Measurements from ENCODE around the gene NUAK1.

NUAK1 gene

GRCh38 chr12:106098691-106099200 lies 40.0 kb downstream of the NUAK1 start:
- H3K4me1 ChIP-seq (ENCODE audit: insufficient read depth, low read length), result no peaks in the 10 kb centered on the region
- no peaks in the 10 kb centered on the region for H3K9me3 ChIP-seq (ENCODE audit: low read length)
- no peaks in the 10 kb centered on the region for H3K27me3 ChIP-seq (ENCODE audit: control insufficient read depth in 1 of 2, insufficient read depth in 2 of 2, low read length in 2 of 2)
- no peaks in the 10 kb centered on the region for H3K36me3 ChIP-seq (ENCODE audit: insufficient read depth, low read length)
- no peak overlapping the region for H3K4me3 ChIP-seq (ENCODE audit: low read depth in 1 of 2, low read length in 2 of 2)
- H3K27ac ChIP-seq (ENCODE audit: low read depth, low read length), result no peak overlapping the region
- H3K9ac ChIP-seq (ENCODE audit: low read length), result no peak overlapping the region

GRCh38 chr12:106097011-106097410 lies 41.7 kb downstream of the NUAK1 start:
- H3K27me3 ChIP-seq (ENCODE audit: control insufficient read depth in 1 of 2, insufficient read depth in 2 of 2, low read length in 2 of 2), result no peaks in the 10 kb centered on the region
- H3K27ac ChIP-seq (ENCODE audit: low read depth, low read length), result no peak overlapping the region
- H3K36me3 ChIP-seq (ENCODE audit: insufficient read depth, low read length), result no peaks in the 10 kb centered on the region
- no peak overlapping the region for H3K9ac ChIP-seq (ENCODE audit: low read length)
- no peaks in the 10 kb centered on the region for H3K9me3 ChIP-seq (ENCODE audit: low read length)
- H3K4me3 ChIP-seq (ENCODE audit: low read depth in 1 of 2, low read length in 2 of 2), result no peak overlapping the region
- no peaks in the 10 kb centered on the region for H3K4me1 ChIP-seq (ENCODE audit: insufficient read depth, low read length)

- Histone ChIP-seq H3K36me3 (ENCODE audit: insufficient read depth, low read length) (no peaks in the 10 kb centered on the region), H3K4me3 (ENCODE audit: low read depth in 1 of 2, low read length in 2 of 2) (no peak overlapping the region), H3K27ac (ENCODE audit: low read depth, low read length) (no peak overlapping the region), H3K27me3 (ENCODE audit: control insufficient read depth in 1 of 2, insufficient read depth in 2 of 2, low read length in 2 of 2) (no peaks in the 10 kb centered on the region), H3K4me1 (ENCODE audit: insufficient read depth, low read length) (peaks cover 2% of the 10 kb centered on the region), H3K9me3 (ENCODE audit: low read length) (no peaks in the 10 kb centered on the region), H3K9ac (ENCODE audit: low read length) (no peak overlapping the region)
These were observed 42.4 kb downstream of the NUAK1 start for GRCh38 chr12:106096376-106096775.

- H3K9me3 ChIP-seq (ENCODE audit: low read length), result no peaks in the 10 kb centered on the region
- no peak overlapping the region for H3K9ac ChIP-seq (ENCODE audit: low read length)
- H3K4me3 ChIP-seq (ENCODE audit: low read depth in 1 of 2, low read length in 2 of 2), result no peak overlapping the region
- no peaks in the 10 kb centered on the region for H3K27me3 ChIP-seq (ENCODE audit: control insufficient read depth in 1 of 2, insufficient read depth in 2 of 2, low read length in 2 of 2)
- no peaks in the 10 kb centered on the region for H3K36me3 ChIP-seq (ENCODE audit: insufficient read depth, low read length)
- H3K4me1 ChIP-seq (ENCODE audit: insufficient read depth, low read length), result peaks cover 20% of the 10 kb centered on the region
- no peak overlapping the region for H3K27ac ChIP-seq (ENCODE audit: low read depth, low read length)
These were observed 44.5 kb downstream of the NUAK1 start for GRCh38 chr12:106094304-106094703.

- no peaks in the 10 kb centered on the region for H3K9me3 ChIP-seq (ENCODE audit: low read length)
- peaks cover 21% of the 10 kb centered on the region for H3K4me1 ChIP-seq (ENCODE audit: insufficient read depth, low read length)
- no peaks in the 10 kb centered on the region for H3K27me3 ChIP-seq (ENCODE audit: control insufficient read depth in 1 of 2, insufficient read depth in 2 of 2, low read length in 2 of 2)
- no peak overlapping the region for H3K9ac ChIP-seq (ENCODE audit: low read length)
- no peak overlapping the region for H3K4me3 ChIP-seq (ENCODE audit: low read depth in 1 of 2, low read length in 2 of 2)
- no peak overlapping the region for H3K27ac ChIP-seq (ENCODE audit: low read depth, low read length)
- H3K36me3 ChIP-seq (ENCODE audit: insufficient read depth, low read length), result no peaks in the 10 kb centered on the region
These were observed 45.5 kb downstream of the NUAK1 start for GRCh38 chr12:106093246-106093645.

- no peak overlapping the region for H3K9ac ChIP-seq (ENCODE audit: low read length)
- H3K9me3 ChIP-seq (ENCODE audit: low read length), result no peaks in the 10 kb centered on the region
- H3K4me3 ChIP-seq (ENCODE audit: low read depth in 1 of 2, low read length in 2 of 2), result no peak overlapping the region
- H3K36me3 ChIP-seq (ENCODE audit: insufficient read depth, low read length), result no peaks in the 10 kb centered on the region
- peak overlapping the region; percentile 25 for H3K27ac ChIP-seq (ENCODE audit: low read depth, low read length)
- no peaks in the 10 kb centered on the region for H3K27me3 ChIP-seq (ENCODE audit: control insufficient read depth in 1 of 2, insufficient read depth in 2 of 2, low read length in 2 of 2)
- H3K4me1 ChIP-seq (ENCODE audit: insufficient read depth, low read length), result peaks cover 21% of the 10 kb centered on the region
These were observed 47.3 kb downstream of the NUAK1 start for GRCh38 chr12:106091446-106091820.

GRCh38 chr12:106090591-106091445 lies 47.9 kb downstream of the NUAK1 start:
- H3K9ac ChIP-seq (ENCODE audit: low read length), result no peak overlapping the region
- peaks cover 21% of the 10 kb centered on the region for H3K4me1 ChIP-seq (ENCODE audit: insufficient read depth, low read length)
- no peaks in the 10 kb centered on the region for H3K27me3 ChIP-seq (ENCODE audit: control insufficient read depth in 1 of 2, insufficient read depth in 2 of 2, low read length in 2 of 2)
- no peaks in the 10 kb centered on the region for H3K36me3 ChIP-seq (ENCODE audit: insufficient read depth, low read length)
- peak overlapping the region; percentile 37 for H3K27ac ChIP-seq (ENCODE audit: low read depth, low read length)
- H3K9me3 ChIP-seq (ENCODE audit: low read length), result no peaks in the 10 kb centered on the region
- no peak overlapping the region for H3K4me3 ChIP-seq (ENCODE audit: low read depth in 1 of 2, low read length in 2 of 2)

GRCh38 chr12:106089935-106090334 lies 48.8 kb downstream of the NUAK1 start:
- H3K4me3 ChIP-seq (ENCODE audit: low read depth in 1 of 2, low read length in 2 of 2), result no peak overlapping the region
- H3K27me3 ChIP-seq (ENCODE audit: control insufficient read depth in 1 of 2, insufficient read depth in 2 of 2, low read length in 2 of 2), result no peaks in the 10 kb centered on the region
- no peaks in the 10 kb centered on the region for H3K36me3 ChIP-seq (ENCODE audit: insufficient read depth, low read length)
- H3K4me1 ChIP-seq (ENCODE audit: insufficient read depth, low read length), result peaks cover 21% of the 10 kb centered on the region
- no peak overlapping the region for H3K27ac ChIP-seq (ENCODE audit: low read depth, low read length)
- no peaks in the 10 kb centered on the region for H3K9me3 ChIP-seq (ENCODE audit: low read length)
- no peak overlapping the region for H3K9ac ChIP-seq (ENCODE audit: low read length)

GRCh38 chr12:106088811-106089485 lies 49.8 kb downstream of the NUAK1 start:
- H3K9ac ChIP-seq (ENCODE audit: low read length), result no peak overlapping the region
- no peaks in the 10 kb centered on the region for H3K27me3 ChIP-seq (ENCODE audit: control insufficient read depth in 1 of 2, insufficient read depth in 2 of 2, low read length in 2 of 2)
- H3K27ac ChIP-seq (ENCODE audit: low read depth, low read length), result no peak overlapping the region
- H3K4me3 ChIP-seq (ENCODE audit: low read depth in 1 of 2, low read length in 2 of 2), result no peak overlapping the region
- H3K36me3 ChIP-seq (ENCODE audit: insufficient read depth, low read length), result no peaks in the 10 kb centered on the region
- H3K9me3 ChIP-seq (ENCODE audit: low read length), result no peaks in the 10 kb centered on the region
- peaks cover 21% of the 10 kb centered on the region for H3K4me1 ChIP-seq (ENCODE audit: insufficient read depth, low read length)

GRCh38 chr12:106088246-106088808 lies 50.4 kb downstream of the NUAK1 start:
- peaks cover 21% of the 10 kb centered on the region for H3K4me1 ChIP-seq (ENCODE audit: insufficient read depth, low read length)
- H3K27me3 ChIP-seq (ENCODE audit: control insufficient read depth in 1 of 2, insufficient read depth in 2 of 2, low read length in 2 of 2), result no peaks in the 10 kb centered on the region
- H3K9ac ChIP-seq (ENCODE audit: low read length), result no peak overlapping the region
- H3K4me3 ChIP-seq (ENCODE audit: low read depth in 1 of 2, low read length in 2 of 2), result no peak overlapping the region
- no peaks in the 10 kb centered on the region for H3K9me3 ChIP-seq (ENCODE audit: low read length)
- no peaks in the 10 kb centered on the region for H3K36me3 ChIP-seq (ENCODE audit: insufficient read depth, low read length)
- H3K27ac ChIP-seq (ENCODE audit: low read depth, low read length), result no peak overlapping the region

GRCh38 chr12:106086696-106087095 lies 52.1 kb downstream of the NUAK1 start:
- Histone ChIP-seq H3K36me3 (ENCODE audit: insufficient read depth, low read length) (no peaks in the 10 kb centered on the region), H3K9me3 (ENCODE audit: low read length) (no peaks in the 10 kb centered on the region), H3K4me1 (ENCODE audit: insufficient read depth, low read length) (peaks cover 21% of the 10 kb centered on the region), H3K27me3 (ENCODE audit: control insufficient read depth in 1 of 2, insufficient read depth in 2 of 2, low read length in 2 of 2) (no peaks in the 10 kb centered on the region), H3K27ac (ENCODE audit: low read depth, low read length) (no peak overlapping the region), H3K4me3 (ENCODE audit: low read depth in 1 of 2, low read length in 2 of 2) (no peak overlapping the region), H3K9ac (ENCODE audit: low read length) (no peak overlapping the region)

Data from muscle layer of colon (tissue), 2 donors.